Ascending aorta (tissue), 2 donors: ENCODE results near the gene SNTB2. TPM values are rescaled to one million over a fixed set of nuclear protein-coding genes. Genes with fewer than 3 reads are reported as not detected.
A peak's percentile ranks its signal among the peaks of the same experiment; 100 is the strongest.
"Not testable (repeated sequence)": the region's sequence is repeated elsewhere in the genome, so short reads cannot be mapped to it uniquely, and the experiment has no call there.

Source experiments
- DNase-seq, 2 donors: peaks; one replicate each; pipeline ENCODE4 v3.0.0-alpha.2; 2019; ENCODE audit warnings: low spot score in 2 of 2
- H3K27ac ChIP-seq, 2 donors: fragments of 200-600 bp; sonication (generic); one replicate each; pipeline ENCODE4 v1.5.1; 2016 to 2017; ENCODE audit warnings: mild to moderate bottlenecking in 1 of 2
- H3K27me3 ChIP-seq: fragments of 200-600 bp; sonication (generic); one replicate; pipeline ENCODE4 v1.5.1; 2017
- H3K36me3 ChIP-seq, 2 donors: fragments of 200-600 bp; sonication (generic); one replicate each; pipeline ENCODE4 v1.5.1; 2016
- H3K4me1 ChIP-seq, 2 donors: fragments of 200-600 bp; sonication (generic); one replicate each; pipeline ENCODE4 v1.5.1; 2016 to 2017; ENCODE audit warnings: mild to moderate bottlenecking in 1 of 2
- H3K4me3 ChIP-seq, 2 donors: fragments of 200-600 bp; sonication (generic); one replicate each; pipeline ENCODE4 v1.5.1; 2016 to 2017; ENCODE audit warnings: mild to moderate bottlenecking in 1 of 2
- H3K9me3 ChIP-seq, 2 donors: fragments of 200-600 bp; sonication (generic); one replicate each; pipeline ENCODE4 v1.5.1; 2016
- intact Hi-C: fragments of 100-400 bp; cut with DNase I; formaldehyde crosslinking; loops from one replicate; pipeline ENCODE4 v1.15.1; 2023
- total RNA-seq: library from RNA; depleted of rRNA; stranded (reverse); fragments of >200 nt; gene quantifications from one replicate; pipeline ENCODE4 v1.1.0, GENCODE V29; 2016
- TF ChIP-seq, protein P1 (sequence below), 3 experiments: fragments of 200-600 bp in 2 of 3; fragments of 450-650 bp in 1 of 3; sonication (generic) in 2 of 3; IDR thresholded peaks; one replicate each; pipeline ENCODE4 v1.5.1; 2016 to 2019; ENCODE audit warnings: antibody characterized with exemption in 3 of 3, mild to moderate bottlenecking in 1 of 3, moderate library complexity in 1 of 3

SNTB2 gene
- 19.7 TPM for total RNA-seq

- Histone ChIP-seq H3K9me3 (no peaks in the 10 kb centered on the region), H3K27ac (peak within 1 kb of the TSS; percentile 93 to 95), H3K36me3 (no peaks in the 10 kb centered on the region), H3K4me3 (peak within 1 kb of the TSS; percentile 83 to 91), H3K27me3 (no peaks in the 10 kb centered on the region), H3K4me1 (peaks cover 5 to 39% of the 10 kb centered on the region in 2 donors)
- TF ChIP-seq, protein P1, sequence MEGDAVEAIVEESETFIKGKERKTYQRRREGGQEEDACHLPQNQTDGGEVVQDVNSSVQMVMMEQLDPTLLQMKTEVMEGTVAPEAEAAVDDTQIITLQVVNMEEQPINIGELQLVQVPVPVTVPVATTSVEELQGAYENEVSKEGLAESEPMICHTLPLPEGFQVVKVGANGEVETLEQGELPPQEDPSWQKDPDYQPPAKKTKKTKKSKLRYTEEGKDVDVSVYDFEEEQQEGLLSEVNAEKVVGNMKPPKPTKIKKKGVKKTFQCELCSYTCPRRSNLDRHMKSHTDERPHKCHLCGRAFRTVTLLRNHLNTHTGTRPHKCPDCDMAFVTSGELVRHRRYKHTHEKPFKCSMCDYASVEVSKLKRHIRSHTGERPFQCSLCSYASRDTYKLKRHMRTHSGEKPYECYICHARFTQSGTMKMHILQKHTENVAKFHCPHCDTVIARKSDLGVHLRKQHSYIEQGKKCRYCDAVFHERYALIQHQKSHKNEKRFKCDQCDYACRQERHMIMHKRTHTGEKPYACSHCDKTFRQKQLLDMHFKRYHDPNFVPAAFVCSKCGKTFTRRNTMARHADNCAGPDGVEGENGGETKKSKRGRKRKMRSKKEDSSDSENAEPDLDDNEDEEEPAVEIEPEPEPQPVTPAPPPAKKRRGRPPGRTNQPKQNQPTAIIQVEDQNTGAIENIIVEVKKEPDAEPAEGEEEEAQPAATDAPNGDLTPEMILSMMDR (IDR thresholded peaks at IDR 0.05): no peak
- intact Hi-C loops: loop anchor here (1.0 to 5.0 kb wide), 4 partner anchors 16 to 90 kb away; partner anchors contain the start of genes CHTF8 and UTP4
- DNase-seq: peak; percentile 76 to 97
These were observed at the start of gene SNTB2 for GRCh38 chr16:69186642-69187445. Gene SNTB2 (plus strand): TSS chr16:69187164. CDS start chr16:69187167, 3 bp downstream.

DNA sequence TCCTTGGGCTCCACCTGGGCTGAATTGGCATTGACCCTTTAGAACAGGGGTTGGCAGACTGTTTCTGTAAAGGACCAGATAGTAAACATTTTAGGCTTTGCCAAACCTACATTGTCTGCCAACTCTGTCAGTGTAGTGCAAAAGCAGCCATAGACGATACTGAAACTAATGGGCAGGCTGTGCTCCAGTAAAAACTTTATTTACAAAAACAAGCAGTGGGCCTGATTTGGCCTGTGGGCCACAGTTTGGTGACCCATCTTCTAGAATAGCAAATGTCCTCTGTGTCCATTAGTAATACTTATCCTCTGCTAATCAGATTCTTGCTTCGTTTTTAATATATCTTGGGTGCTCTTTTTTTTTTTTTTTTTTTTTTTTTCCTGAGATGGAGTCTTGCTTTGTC, 48.4 kb upstream of the SNTB2 start:
- H3K36me3 ChIP-seq: peaks cover 21 to 58% of the 10 kb centered on the region in 2 donors
- intact Hi-C loops: no loop called here
- TF ChIP-seq, protein P1 (IDR thresholded peaks at IDR 0.05): no peak

DNA sequence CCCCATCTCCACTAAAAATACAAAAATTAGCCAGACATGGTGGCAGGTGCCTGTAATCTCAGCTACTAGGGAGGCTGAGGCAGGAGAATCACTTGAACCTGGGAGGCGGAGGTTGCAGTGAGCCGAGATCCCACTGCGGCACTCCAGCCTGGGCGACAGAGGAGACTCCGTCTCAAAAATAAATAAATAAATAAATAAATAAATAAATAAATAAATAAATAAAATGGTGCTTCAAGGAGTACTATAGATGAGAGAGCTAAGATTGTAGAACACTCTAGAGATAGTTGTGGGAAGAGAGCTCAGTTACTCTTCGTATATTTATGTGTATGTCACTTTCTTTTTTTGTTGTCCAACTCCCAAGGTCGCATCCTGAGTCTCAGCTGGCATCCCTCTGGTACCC, 47.5 kb upstream of the SNTB2 start:
- H3K9me3 ChIP-seq, H3K27me3 ChIP-seq, intact Hi-C loops, H3K4me3 ChIP-seq, H3K4me1 ChIP-seq, H3K27ac ChIP-seq, DNase-seq: not testable (repeated sequence)
- H3K36me3 ChIP-seq: peaks cover 21 to 66% of the 10 kb centered on the region in 2 donors

More for the DNA sequence above, 48.4 kb upstream of the SNTB2 start:
- Histone ChIP-seq H3K27ac (no peak overlapping the region), H3K9me3 (no peaks in the 10 kb centered on the region), H3K4me3 (no peak overlapping the region), H3K4me1 (peaks cover under 1 to 3% of the 10 kb centered on the region in 2 donors), H3K27me3 (no peaks in the 10 kb centered on the region)
- DNase-seq: no peak

DNA sequence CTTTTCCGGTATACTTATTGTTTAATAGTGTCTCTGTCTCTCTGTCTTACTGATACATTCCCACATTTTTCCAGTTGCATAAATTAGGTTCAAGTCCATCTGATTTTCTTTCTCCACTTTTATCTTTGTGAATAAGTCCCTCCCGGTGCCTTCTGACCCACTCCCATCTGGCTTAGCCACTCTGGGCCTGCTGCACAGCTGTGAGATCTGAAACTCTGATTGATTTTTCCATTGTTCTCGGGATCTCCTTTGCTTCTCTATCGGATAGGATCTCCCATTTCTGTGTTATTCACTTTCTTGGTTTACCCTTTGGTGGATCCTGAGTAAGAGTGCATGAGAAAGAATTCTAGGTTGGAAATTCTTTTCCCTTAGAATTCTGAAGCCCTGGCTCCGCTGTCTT, 46.0 kb upstream of the SNTB2 start:
- H3K4me1 ChIP-seq: peaks cover 0 to 7% of the 10 kb centered on the region in 2 donors
- DNase-seq: no peak
- TF ChIP-seq, protein P1 (IDR thresholded peaks at IDR 0.05): no peak
- H3K27ac ChIP-seq: no peak overlapping the region
- no peaks in the 10 kb centered on the region for H3K27me3 ChIP-seq
- H3K36me3 ChIP-seq: peaks cover 21 to 70% of the 10 kb centered on the region in 2 donors
- H3K9me3 ChIP-seq: no peaks in the 10 kb centered on the region
- intact Hi-C loops: no loop called here
- H3K4me3 ChIP-seq: no peak overlapping the region

- TF ChIP-seq, protein P1 (IDR thresholded peaks at IDR 0.05): no peak
- Histone ChIP-seq H3K4me3 (no peak overlapping the region), H3K4me1 (peaks cover 0 to 10% of the 10 kb centered on the region in 2 donors), H3K9me3 (no peaks in the 10 kb centered on the region), H3K36me3 (peaks cover 21 to 67% of the 10 kb centered on the region in 2 donors), H3K27ac (no peak overlapping the region), H3K27me3 (no peaks in the 10 kb centered on the region)
- intact Hi-C loops: no loop called here
- DNase-seq: no peak
These were observed 45.0 kb upstream of the SNTB2 start for GRCh38 chr16:69141936-69142335.

- no peaks in the 10 kb centered on the region for H3K27me3 ChIP-seq
- H3K4me3 ChIP-seq: no peak overlapping the region
- DNase-seq: no peak
- intact Hi-C loops: no loop called here
- H3K27ac ChIP-seq: no peak overlapping the region
- peaks cover 21 to 58% of the 10 kb centered on the region in 2 donors for H3K36me3 ChIP-seq
- H3K9me3 ChIP-seq: no peaks in the 10 kb centered on the region
- TF ChIP-seq, protein P1 (IDR thresholded peaks at IDR 0.05): no peak
- H3K4me1 ChIP-seq: peaks cover 0 to 10% of the 10 kb centered on the region in 2 donors
These were observed 43.8 kb upstream of the SNTB2 start for GRCh38 chr16:69143116-69143515.
